GM12892 (cell line): ENCODE data around the gene ROCK2.

Experiments used
- POLR2A ChIP-seq: IDR thresholded peaks from 2 replicates; pipeline ENCODE4 v1.6.1; 2011; ENCODE audit warnings: low read depth, low read length, control low read depth
- POLR2AphosphoS5 ChIP-seq: IDR thresholded peaks from 2 replicates; pipeline ENCODE4 v1.6.1; 2011; ENCODE audit warnings: low read depth, low read length, control low read depth
- TAF1 ChIP-seq: IDR thresholded peaks from 2 replicates; pipeline ENCODE4 v1.6.1; 2011; ENCODE audit warnings: low read depth, mild to moderate bottlenecking, control low read depth, low read length, borderline replicate concordance

DNA sequence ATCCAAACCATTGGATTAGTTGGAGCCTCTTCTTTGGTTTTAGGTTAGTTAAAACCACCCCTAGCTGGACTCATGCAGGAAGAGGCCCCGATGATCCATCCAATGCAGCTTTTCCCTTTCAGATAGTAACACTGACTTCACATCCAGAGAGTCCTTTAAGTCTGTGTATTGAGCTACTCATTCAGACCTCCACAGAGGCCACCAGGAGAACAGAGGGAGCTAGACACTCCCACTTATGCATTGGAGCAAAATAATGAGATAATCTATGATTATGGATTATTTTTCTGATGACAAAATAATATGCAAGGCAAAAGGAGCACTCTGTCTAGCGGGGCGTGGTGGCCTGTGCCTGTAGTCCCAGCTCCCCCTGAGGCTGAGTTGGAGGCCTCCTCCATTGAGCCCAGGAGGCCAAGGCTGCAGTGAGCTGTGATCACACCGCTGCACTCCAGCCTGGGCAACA is 1.6 kb upstream of the ROCK2 start:
- TF ChIP-seq POLR2AphosphoS5 (no peak), POLR2A (no peak), TAF1 (no peak)
